ENCODE data around the gene PDE6A. TPM values are rescaled to one million over a fixed set of nuclear protein-coding genes. Genes with fewer than 3 reads are reported as not detected.
A peak's percentile ranks its signal among the peaks of the same experiment; 100 is the strongest.

PDE6A gene
- total RNA-seq, 1 donor from 2014 or later = not detected

DNA sequence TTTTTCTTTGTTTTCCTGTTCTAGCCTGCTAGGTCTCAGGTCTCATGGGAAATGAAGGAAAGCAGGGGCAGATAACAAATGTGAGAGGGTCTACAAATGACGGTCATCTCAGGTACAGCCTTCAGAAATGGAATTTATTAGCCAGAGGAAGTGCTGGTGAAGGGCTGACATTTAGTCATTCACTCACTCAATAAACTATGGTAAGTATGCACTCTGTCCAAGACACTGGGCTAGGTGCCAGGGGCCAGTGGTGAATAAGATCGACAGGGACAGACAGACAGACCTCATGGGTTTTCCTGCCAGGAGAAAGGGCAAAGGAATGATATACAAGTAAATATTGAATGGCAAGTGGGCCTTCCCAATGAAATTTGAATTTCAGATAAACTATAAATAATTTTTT, 6.3 kb downstream of the PDE6A start:
- TF ChIP-seq, protein P1, sequence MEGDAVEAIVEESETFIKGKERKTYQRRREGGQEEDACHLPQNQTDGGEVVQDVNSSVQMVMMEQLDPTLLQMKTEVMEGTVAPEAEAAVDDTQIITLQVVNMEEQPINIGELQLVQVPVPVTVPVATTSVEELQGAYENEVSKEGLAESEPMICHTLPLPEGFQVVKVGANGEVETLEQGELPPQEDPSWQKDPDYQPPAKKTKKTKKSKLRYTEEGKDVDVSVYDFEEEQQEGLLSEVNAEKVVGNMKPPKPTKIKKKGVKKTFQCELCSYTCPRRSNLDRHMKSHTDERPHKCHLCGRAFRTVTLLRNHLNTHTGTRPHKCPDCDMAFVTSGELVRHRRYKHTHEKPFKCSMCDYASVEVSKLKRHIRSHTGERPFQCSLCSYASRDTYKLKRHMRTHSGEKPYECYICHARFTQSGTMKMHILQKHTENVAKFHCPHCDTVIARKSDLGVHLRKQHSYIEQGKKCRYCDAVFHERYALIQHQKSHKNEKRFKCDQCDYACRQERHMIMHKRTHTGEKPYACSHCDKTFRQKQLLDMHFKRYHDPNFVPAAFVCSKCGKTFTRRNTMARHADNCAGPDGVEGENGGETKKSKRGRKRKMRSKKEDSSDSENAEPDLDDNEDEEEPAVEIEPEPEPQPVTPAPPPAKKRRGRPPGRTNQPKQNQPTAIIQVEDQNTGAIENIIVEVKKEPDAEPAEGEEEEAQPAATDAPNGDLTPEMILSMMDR (IDR thresholded peaks at IDR 0.05) = no peak
- H3K4me1 ChIP-seq = peaks cover 17% of the 10 kb centered on the region
- H3K9me3 ChIP-seq = no peaks in the 10 kb centered on the region
- intact Hi-C loops (cut with DNase I) = no loop called here
- H3K36me3 ChIP-seq = no peaks in the 10 kb centered on the region
- H3K27me3 ChIP-seq (ENCODE audit: low read depth) = no peaks in the 10 kb centered on the region
- no peak overlapping the region for H3K27ac ChIP-seq
- ATAC-seq (peak in 1 of 2 donors; percentile 63), DNase-seq (no peak)
- no peak overlapping the region for H3K4me3 ChIP-seq

GRCh38 chr5:149937610-149938009, 7.0 kb downstream of the PDE6A start:
- TF ChIP-seq, protein P1 (IDR thresholded peaks at IDR 0.05) = no peak
- Histone ChIP-seq H3K36me3 (no peaks in the 10 kb centered on the region), H3K27ac (no peak overlapping the region), H3K27me3 (ENCODE audit: low read depth) (no peaks in the 10 kb centered on the region), H3K4me3 (no peak overlapping the region), H3K4me1 (peaks cover 17% of the 10 kb centered on the region), H3K9me3 (no peaks in the 10 kb centered on the region)
- intact Hi-C loops (cut with DNase I) = no loop called here
- ATAC-seq = no peak
- no peak for DNase-seq

- no peaks in the 10 kb centered on the region for H3K36me3 ChIP-seq
- no peak overlapping the region for H3K4me3 ChIP-seq
- no peaks in the 10 kb centered on the region for H3K9me3 ChIP-seq
- intact Hi-C loops (cut with DNase I) = no loop called here
- no peaks in the 10 kb centered on the region for H3K27me3 ChIP-seq (ENCODE audit: low read depth)
- H3K4me1 ChIP-seq = peaks cover 17% of the 10 kb centered on the region
- TF ChIP-seq, protein P1 (IDR thresholded peaks at IDR 0.05) = no peak
- no peak overlapping the region for H3K27ac ChIP-seq
- DNase-seq (no peak), ATAC-seq (no peak)
These were observed 7.9 kb downstream of the PDE6A start for GRCh38 chr5:149936700-149937091.

GRCh38 chr5:149936044-149936699, 8.4 kb downstream of the PDE6A start:
- Histone ChIP-seq H3K4me3 (no peak overlapping the region), H3K9me3 (no peaks in the 10 kb centered on the region), H3K36me3 (no peaks in the 10 kb centered on the region), H3K4me1 (peaks cover 17% of the 10 kb centered on the region), H3K27me3 (ENCODE audit: low read depth) (no peaks in the 10 kb centered on the region), H3K27ac (no peak overlapping the region)
- TF ChIP-seq, protein P1 (IDR thresholded peaks at IDR 0.05) = no peak
- ATAC-seq (no peak), DNase-seq (no peak)
- intact Hi-C loops (cut with DNase I) = no loop called here

GRCh38 chr5:149935431-149935901, 9.1 kb downstream of the PDE6A start:
- ATAC-seq = no peak
- intact Hi-C loops (cut with DNase I) = no loop called here

More at GRCh38 chr5:149935431-149935901, 9.1 kb downstream of the PDE6A start:
- no peak overlapping the region for H3K4me3 ChIP-seq
- TF ChIP-seq, protein P1 (IDR thresholded peaks at IDR 0.05) = no peak
- no peaks in the 10 kb centered on the region for H3K9me3 ChIP-seq
- DNase-seq = no peak
- no peak overlapping the region for H3K27ac ChIP-seq
- no peaks in the 10 kb centered on the region for H3K27me3 ChIP-seq (ENCODE audit: low read depth)
- no peaks in the 10 kb centered on the region for H3K36me3 ChIP-seq
- H3K4me1 ChIP-seq = peaks cover 17% of the 10 kb centered on the region

Measured in lower lobe of right lung (tissue), 2 donors.